Transverse colon (tissue), 4 donors: ENCODE data around the gene KLHDC4. TPM values are rescaled to one million over a fixed set of nuclear protein-coding genes. Genes with fewer than 3 reads are reported as not detected.

Experiments
- DNase-seq: peaks from one replicate; pipeline ENCODE4 v3.0.0-alpha.2; 2019
- H3K27ac ChIP-seq, 4 donors: fragments of 200-600 bp; sonication (generic); 2 replicates each; pipeline ENCODE4 v1.5.1; 2016 to 2018; ENCODE audit warnings: inconsistent platforms in 4 of 4
- H3K27me3 ChIP-seq: fragments of 200-600 bp; sonication (generic); 2 replicates; pipeline ENCODE4 v1.5.1; 2017; ENCODE audit warnings: inconsistent platforms
- H3K36me3 ChIP-seq, 4 donors: fragments of 200-600 bp; sonication (generic); 2 replicates each; pipeline ENCODE4 v1.5.1; 2017 to 2019; ENCODE audit warnings: inconsistent platforms in 4 of 4
- H3K4me1 ChIP-seq, 4 donors: fragments of 200-600 bp; sonication (generic); 2 replicates each; pipeline ENCODE4 v1.5.1; 2017 to 2020; ENCODE audit warnings: inconsistent platforms in 4 of 4
- H3K4me3 ChIP-seq, 4 donors: fragments of 200-600 bp; sonication (generic); 1 replicate in 1 of 4; 2 replicates in 3 of 4; pipeline versions ENCODE4 v1.5.1 to v1.6.1; 2017 to 2019; ENCODE audit warnings: inconsistent platforms in 4 of 4
- H3K9me3 ChIP-seq, 2 donors: fragments of 200-600 bp; sonication (generic); 2 replicates each; pipeline ENCODE4 v1.5.1; 2017 to 2019; ENCODE audit warnings: inconsistent platforms in 2 of 2
- EP300 ChIP-seq: sonication (generic); formaldehyde crosslinking; IDR thresholded peaks from one replicate; pipeline ENCODE4 v1.6.1; 2017; ENCODE audit warnings: antibody characterized with exemption, low read depth
- POLR2A ChIP-seq: fragments of 450-650 bp; IDR thresholded peaks from one replicate; pipeline ENCODE4 v1.6.1; 2016; ENCODE audit warnings: antibody characterized with exemption, mild to moderate bottlenecking, moderate library complexity
- POLR2AphosphoS5 ChIP-seq, 3 donors: sonication (generic); formaldehyde crosslinking; IDR thresholded peaks; one replicate each; pipeline ENCODE4 v1.6.1; 2016; ENCODE audit warnings: antibody characterized with exemption in 3 of 3
- WGBS, 2 donors: methylation state at CpG; one replicate each; pipeline ENCODE4 v1.1.5; 2018; ENCODE audit warnings: low coverage in 1 of 2; 5-methylcytosine and 5-hydroxymethylcytosine counted together
- in situ Hi-C, 4 donors: fragments of 200-750 bp; cut with MboI; loops; one replicate each; pipeline versions ENCODE4 v1.15.0 to v1.15.1; 2017; ENCODE audit warnings: low sequenced_read_pairs in 3 of 4, low pct_ligation_motif_present in 1 of 4, low pct_unique_long_range_greater_than_20kb in 1 of 4
- intact Hi-C: fragments of 100-400 bp; cut with DNase I; formaldehyde crosslinking; loops from one replicate; pipeline ENCODE4 v1.15.1; 2023; ENCODE audit warnings: low total_unique reads
- total RNA-seq, 4 donors: library from RNA; depleted of rRNA; stranded (reverse); fragments of >200 nt; gene quantifications; one replicate each; pipeline ENCODE4 v1.1.0, GENCODE V29; 2016
- TF ChIP-seq, protein P1 (sequence below), 5 experiments: fragments of 200-600 bp in 3 of 5; fragments of 450-650 bp in 2 of 5; sonication (generic) in 3 of 5; IDR thresholded peaks; 1 replicate in 2 of 5; 2 replicates in 3 of 5; pipeline ENCODE4 v1.5.1; 2016 to 2017; ENCODE audit warnings: antibody characterized with exemption in 5 of 5, inconsistent platforms in 3 of 5, mild to moderate bottlenecking in 2 of 5, moderate library complexity in 1 of 5

KLHDC4 gene
- total RNA-seq, 4 donors from 2014 or later, result 45.2 to 193 (median 57.4) TPM

DNA sequence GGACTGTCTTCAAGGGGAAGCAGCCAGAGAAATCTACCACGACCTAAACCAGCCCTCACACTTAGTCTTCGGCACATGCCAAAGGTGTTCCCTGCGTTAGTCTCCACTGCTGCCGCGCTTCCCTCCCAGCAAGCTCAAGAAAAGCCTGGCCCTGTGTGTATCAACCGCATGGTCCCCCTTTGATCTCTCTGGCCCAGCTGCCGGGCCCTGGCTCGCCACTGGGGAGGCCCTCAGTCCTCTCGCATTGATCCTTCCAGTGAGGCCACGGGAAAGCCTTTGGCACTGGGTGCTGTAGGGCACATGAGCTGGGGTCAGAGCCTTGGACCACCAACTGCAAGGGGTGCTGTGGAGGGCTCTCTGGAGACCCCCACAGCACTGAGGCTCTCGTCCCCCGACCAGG lies 29.6 kb upstream of the KLHDC4 start:
- intact Hi-C loops (no loop called here), in situ Hi-C loops (loop anchor here in 1 of 4 donors (25.0 kb wide), 1 partner anchor 117 kb away; no protein-coding TSS in a partner anchor)
- Histone ChIP-seq H3K4me3 (no peak overlapping the region), H3K9me3 (no peaks in the 10 kb centered on the region), H3K4me1 (no peaks in the 10 kb centered on the region), H3K27ac (no peak overlapping the region), H3K36me3 (no peaks in the 10 kb centered on the region), H3K27me3 (no peaks in the 10 kb centered on the region)
- DNase-seq, result no peak
- 91% methylated on average over 12 of the region's 12 CpGs; no CpG with 5 or more reads in 1 of the 2 donors for WGBS, 2 donors
- TF ChIP-seq POLR2AphosphoS5 (IDR thresholded peaks at IDR 0.05), result no peak
- TF ChIP-seq EP300, result no peak
- TF ChIP-seq, protein P1, sequence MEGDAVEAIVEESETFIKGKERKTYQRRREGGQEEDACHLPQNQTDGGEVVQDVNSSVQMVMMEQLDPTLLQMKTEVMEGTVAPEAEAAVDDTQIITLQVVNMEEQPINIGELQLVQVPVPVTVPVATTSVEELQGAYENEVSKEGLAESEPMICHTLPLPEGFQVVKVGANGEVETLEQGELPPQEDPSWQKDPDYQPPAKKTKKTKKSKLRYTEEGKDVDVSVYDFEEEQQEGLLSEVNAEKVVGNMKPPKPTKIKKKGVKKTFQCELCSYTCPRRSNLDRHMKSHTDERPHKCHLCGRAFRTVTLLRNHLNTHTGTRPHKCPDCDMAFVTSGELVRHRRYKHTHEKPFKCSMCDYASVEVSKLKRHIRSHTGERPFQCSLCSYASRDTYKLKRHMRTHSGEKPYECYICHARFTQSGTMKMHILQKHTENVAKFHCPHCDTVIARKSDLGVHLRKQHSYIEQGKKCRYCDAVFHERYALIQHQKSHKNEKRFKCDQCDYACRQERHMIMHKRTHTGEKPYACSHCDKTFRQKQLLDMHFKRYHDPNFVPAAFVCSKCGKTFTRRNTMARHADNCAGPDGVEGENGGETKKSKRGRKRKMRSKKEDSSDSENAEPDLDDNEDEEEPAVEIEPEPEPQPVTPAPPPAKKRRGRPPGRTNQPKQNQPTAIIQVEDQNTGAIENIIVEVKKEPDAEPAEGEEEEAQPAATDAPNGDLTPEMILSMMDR (IDR thresholded peaks at IDR 0.05), result no peak

DNA sequence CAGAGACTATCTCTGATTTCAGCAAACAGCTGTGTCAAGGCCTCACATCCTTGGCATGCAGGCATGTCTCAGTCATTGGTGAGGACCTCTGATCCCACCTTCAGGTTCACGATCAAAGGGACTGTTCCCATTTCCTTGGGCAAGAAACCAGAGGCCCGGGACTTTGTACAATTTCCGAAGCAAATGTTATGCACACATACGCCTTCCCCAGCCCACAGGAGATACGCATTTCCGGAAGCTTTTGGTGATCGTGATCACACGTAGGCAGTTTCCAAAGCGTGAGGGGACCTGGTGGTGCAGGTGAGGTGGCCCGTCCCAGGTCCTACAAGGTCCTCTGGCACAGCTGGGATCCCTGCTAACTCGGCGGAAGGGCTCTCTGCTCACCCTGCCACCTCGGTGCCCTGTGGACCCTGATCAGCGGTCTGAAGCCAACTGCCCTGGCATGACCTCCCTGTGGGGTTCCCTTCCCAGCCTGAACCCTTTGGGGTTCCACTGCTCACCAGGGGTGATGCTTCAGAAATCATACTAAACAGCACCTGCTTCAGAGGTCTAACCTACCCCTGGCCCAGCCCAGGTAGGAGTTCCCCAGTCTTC lies 28.8 kb upstream of the KLHDC4 start:
- TF ChIP-seq, protein P1 (IDR thresholded peaks at IDR 0.05), result no peak
- TF ChIP-seq EP300, result no peak
- no peak for DNase-seq
- H3K36me3 ChIP-seq, result no peaks in the 10 kb centered on the region
- no peaks in the 10 kb centered on the region for H3K4me1 ChIP-seq
- no peak overlapping the region for H3K27ac ChIP-seq
- WGBS, 2 donors, result 79 to 80% methylated on average over 5 to 14 of the region's 14 CpGs
- H3K9me3 ChIP-seq, result no peaks in the 10 kb centered on the region
- no peaks in the 10 kb centered on the region for H3K27me3 ChIP-seq
- intact Hi-C loops, result no loop called here
- in situ Hi-C loops, result loop anchor here in 1 of 4 donors (25.0 kb wide), 1 partner anchor 118 kb away; no protein-coding TSS in a partner anchor
- no peak overlapping the region for H3K4me3 ChIP-seq

DNA sequence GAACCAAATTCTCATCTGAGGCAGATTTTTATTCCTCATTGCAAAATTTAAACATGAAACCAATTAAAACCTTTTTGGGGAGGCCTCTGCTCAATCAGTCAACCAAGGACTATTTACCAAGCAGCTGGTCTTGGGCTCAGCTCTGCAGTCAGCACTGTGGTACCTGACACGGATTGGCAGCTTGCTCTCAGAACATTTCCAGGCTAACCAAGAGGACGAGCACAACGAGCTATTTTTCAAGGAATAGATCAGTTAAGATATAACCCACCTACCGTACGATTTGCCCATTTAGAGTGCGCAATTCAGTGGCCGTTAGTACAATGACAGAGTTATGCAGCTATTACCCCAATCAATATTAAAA lies 26.4 kb upstream of the KLHDC4 start:
- Histone ChIP-seq H3K4me3 (no peak overlapping the region), H3K27me3 (no peaks in the 10 kb centered on the region), H3K9me3 (no peaks in the 10 kb centered on the region), H3K36me3 (no peaks in the 10 kb centered on the region), H3K27ac (peak overlapping the region in 1 of 4 donors; percentile 47), H3K4me1 (peaks cover 0 to 3% (median 0%) of the 10 kb centered on the region in 4 donors)
- WGBS, 2 donors, result 87 to 91% methylated on average over 7 of the region's 7 CpGs
- intact Hi-C loops, result no loop called here
- TF ChIP-seq POLR2AphosphoS5 (IDR thresholded peaks at IDR 0.05), result no peak
- DNase-seq, result no peak
- in situ Hi-C loops, result loop anchor here in 1 of 4 donors (25.0 kb wide), 1 partner anchor 120 kb away; no protein-coding TSS in a partner anchor

DNA sequence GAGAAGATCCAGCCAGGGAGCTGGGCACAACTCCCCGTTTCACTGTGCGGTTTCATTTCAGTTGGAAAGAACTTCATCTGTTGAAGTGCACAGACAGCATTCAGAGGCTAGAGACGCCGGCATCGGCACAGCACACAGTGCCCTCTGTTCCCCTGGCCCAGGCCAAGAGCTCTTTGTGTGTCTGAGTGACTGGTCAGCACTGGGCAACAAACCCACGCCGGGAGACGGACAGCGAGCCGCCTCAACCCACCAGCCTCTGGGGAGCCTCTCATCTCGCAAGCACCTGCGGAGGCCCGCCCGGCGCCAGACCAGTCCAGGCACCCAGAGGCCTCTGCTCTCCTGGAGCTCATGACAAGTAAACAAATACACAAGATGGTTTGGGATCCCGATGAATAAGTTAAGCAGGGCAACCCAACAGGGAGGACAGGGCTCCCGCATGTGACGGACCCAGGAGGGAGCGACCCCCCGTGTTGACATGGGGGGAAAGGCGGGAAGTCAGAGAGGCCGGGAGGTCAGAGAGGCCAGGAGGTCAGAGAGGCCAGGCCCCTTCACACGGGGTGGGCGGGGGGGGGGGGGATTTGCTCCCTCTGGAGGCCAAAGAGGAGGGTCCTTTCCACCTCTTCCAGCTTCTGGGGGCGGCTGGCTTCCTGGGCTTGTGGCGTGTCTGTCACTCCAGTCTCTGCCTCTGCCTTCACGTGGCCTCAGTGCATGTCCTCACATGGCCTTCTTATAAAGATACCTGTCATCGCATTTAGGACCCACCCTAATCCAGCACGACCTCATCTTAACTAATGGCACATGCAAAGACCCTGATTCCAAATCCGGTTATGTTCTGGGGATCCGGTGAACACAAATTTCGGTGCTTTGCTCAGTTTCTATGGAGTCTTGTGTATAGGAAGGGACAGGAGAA lies 25.8 kb upstream of the KLHDC4 start:
- DNase-seq, result no peak
- in situ Hi-C loops, result loop anchor here in 1 of 4 donors (25.0 kb wide), 1 partner anchor 121 kb away; no protein-coding TSS in a partner anchor
- Histone ChIP-seq H3K36me3 (no peaks in the 10 kb centered on the region), H3K9me3 (no peaks in the 10 kb centered on the region), H3K4me1 (peaks cover 0 to 3% (median 0%) of the 10 kb centered on the region in 4 donors), H3K4me3 (no peak overlapping the region), H3K27me3 (no peaks in the 10 kb centered on the region), H3K27ac (peak overlapping the region; percentile 21 to 50 (median 34))
- 87% methylated on average over 31 of the region's 32 CpGs; no CpG with 5 or more reads in 1 of the 2 donors for WGBS, 2 donors
- TF ChIP-seq EP300 (no peak), POLR2A (no peak), POLR2AphosphoS5 (IDR thresholded peaks at IDR 0.05) (no peak)
- TF ChIP-seq, protein P1 (IDR thresholded peaks at IDR 0.05), result no peak
- intact Hi-C loops, result no loop called here
